C4-2B (cell line): Measurements from ENCODE around the gene TMEM11.

ENCODE experiments used
- ZFX ChIP-seq: fragments of 450-650 bp; IDR thresholded peaks from 2 replicates; pipeline ENCODE4 v1.6.1; 2017
- TF ChIP-seq, protein P1 (sequence below): fragments of 450-650 bp; conservative IDR thresholded peaks from 2 replicates; pipeline ENCODE4 v1.5.1; 2017; ENCODE audit warnings: mild to moderate bottlenecking

DNA sequence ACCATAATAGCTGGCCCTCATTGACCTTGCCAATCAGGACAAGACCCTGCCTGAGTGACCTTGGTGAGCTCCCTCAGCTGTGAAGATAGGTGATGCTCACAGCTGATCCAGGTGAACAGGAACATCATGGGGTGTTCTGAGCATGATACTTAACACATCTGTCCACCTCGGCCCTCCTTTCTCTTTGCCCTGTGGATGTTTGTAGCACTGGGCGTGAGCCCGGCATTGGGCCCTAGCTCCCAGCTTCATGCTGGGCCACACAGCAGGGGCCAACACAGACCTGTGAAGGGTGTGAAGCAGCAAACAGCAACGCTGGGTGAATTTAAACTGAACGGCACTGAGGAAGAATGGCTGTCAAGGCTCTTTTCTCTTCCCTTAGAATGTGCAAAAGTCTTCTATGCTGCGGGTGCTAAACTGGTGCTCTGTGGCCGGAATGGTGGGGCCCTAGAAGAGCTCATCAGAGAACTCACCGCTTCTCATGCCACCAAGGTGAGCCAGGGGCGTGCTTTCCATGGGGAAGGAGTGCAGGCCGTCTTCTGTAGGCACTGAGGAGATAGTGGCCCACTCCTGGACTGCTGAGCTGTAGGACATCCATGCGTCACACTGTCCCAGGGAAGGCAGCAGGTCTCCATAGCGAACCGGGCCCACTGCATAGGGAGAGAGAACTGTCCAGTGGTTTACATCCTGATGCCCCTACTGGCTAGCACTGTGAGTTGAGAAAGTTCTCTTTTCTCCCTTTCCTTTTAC, 35.9 kb downstream of the TMEM11 start:
- TF ChIP-seq, protein P1, sequence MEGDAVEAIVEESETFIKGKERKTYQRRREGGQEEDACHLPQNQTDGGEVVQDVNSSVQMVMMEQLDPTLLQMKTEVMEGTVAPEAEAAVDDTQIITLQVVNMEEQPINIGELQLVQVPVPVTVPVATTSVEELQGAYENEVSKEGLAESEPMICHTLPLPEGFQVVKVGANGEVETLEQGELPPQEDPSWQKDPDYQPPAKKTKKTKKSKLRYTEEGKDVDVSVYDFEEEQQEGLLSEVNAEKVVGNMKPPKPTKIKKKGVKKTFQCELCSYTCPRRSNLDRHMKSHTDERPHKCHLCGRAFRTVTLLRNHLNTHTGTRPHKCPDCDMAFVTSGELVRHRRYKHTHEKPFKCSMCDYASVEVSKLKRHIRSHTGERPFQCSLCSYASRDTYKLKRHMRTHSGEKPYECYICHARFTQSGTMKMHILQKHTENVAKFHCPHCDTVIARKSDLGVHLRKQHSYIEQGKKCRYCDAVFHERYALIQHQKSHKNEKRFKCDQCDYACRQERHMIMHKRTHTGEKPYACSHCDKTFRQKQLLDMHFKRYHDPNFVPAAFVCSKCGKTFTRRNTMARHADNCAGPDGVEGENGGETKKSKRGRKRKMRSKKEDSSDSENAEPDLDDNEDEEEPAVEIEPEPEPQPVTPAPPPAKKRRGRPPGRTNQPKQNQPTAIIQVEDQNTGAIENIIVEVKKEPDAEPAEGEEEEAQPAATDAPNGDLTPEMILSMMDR: no peak
- TF ChIP-seq ZFX: no peak
